ENCODE measurements around the gene TAOK1. TPM values are rescaled to one million over a fixed set of nuclear protein-coding genes. Genes with fewer than 3 reads are reported as not detected.

The TAOK1 gene
- total RNA-seq, 1 donor: 70.4 TPM

GRCh38 chr17:29568331-29569244 lies 178.4 kb downstream of the TAOK1 start, which contains the start of gene TP53I13:
TP53I13 (plus strand) TSS chr17:29568701; CDS start chr17:29568759, 58 bp downstream.
- H3K4me3 ChIP-seq (ENCODE audit: low read depth, low read length): peak within 1 kb of the TSS; percentile 78
- no peak for TF ChIP-seq CTCF (IDR thresholded peaks at IDR 0.05; ENCODE audit: insufficient read depth, low read depth, low read length)
- DNase-seq (ENCODE audit: low read depth): peak; percentile 90

- H3K4me3 ChIP-seq (ENCODE audit: low read depth, low read length): peak overlapping the region; percentile 78
- TF ChIP-seq CTCF (IDR thresholded peaks at IDR 0.05; ENCODE audit: insufficient read depth, low read depth, low read length): no peak
- DNase-seq (ENCODE audit: low read depth): no peak
Measured at GRCh38 chr17:29569245-29569950, 179.2 kb downstream of the TAOK1 start.

GRCh38 chr17:29570521-29570920 lies 180.4 kb downstream of the TAOK1 start:
- TF ChIP-seq CTCF (IDR thresholded peaks at IDR 0.05; ENCODE audit: insufficient read depth, low read depth, low read length): no peak
- no peak overlapping the region for H3K4me3 ChIP-seq (ENCODE audit: low read depth, low read length)
- DNase-seq (ENCODE audit: low read depth): no peak

- DNase-seq (ENCODE audit: low read depth): no peak
- TF ChIP-seq CTCF (IDR thresholded peaks at IDR 0.05; ENCODE audit: insufficient read depth, low read depth, low read length): no peak
- no peak overlapping the region for H3K4me3 ChIP-seq (ENCODE audit: low read depth, low read length)
Measured at GRCh38 chr17:29571486-29571882, 181.3 kb downstream of the TAOK1 start.

DNA sequence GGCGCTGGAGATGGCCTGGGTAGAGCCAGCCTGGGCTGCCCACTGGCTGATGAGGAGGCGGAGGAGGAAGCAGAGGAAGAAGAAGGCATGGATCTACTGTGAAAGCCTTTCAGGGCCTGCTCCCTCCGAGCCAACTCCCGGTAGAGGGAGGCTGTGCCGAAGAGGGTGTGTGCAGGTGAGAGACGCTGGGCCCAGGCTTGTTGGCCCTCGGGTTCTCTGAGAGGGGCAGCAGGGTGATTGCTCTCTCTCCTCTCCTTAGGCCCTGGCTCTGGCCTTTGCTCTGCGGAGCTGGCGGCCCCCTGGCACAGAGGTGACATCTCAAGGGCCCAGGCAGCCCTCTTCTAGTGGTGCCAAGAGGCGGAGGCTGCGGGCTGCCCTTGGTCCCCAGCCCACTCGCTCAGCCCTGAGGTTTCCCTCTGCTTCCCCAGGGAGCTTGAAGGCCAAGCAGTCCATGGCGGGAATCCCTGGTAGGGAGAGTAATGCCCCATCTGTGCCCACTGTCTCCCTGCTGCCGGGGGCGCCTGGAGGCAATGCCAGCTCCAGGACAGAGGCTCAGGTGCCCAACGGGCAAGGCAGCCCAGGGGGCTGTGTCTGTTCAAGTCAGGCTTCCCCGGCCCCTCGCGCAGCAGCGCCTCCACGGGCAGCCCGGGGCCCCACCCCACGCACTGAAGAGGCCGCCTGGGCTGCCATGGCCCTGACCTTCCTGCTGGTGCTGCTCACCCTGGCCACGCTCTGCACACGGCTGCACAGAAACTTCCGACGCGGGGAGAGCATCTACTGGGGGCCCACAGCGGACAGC lies 181.9 kb downstream of the TAOK1 start:
- no peak for DNase-seq (ENCODE audit: low read depth)
- TF ChIP-seq CTCF (IDR thresholded peaks at IDR 0.05; ENCODE audit: insufficient read depth, low read depth, low read length): no peak
- no peak overlapping the region for H3K4me3 ChIP-seq (ENCODE audit: low read depth, low read length)

Data from fibroblast of villous mesenchyme (primary cell).